Fibroblast of lung (primary cell): ENCODE data around the gene MAN2B2. TPM values are rescaled to one million over a fixed set of nuclear protein-coding genes. Genes with fewer than 3 reads are reported as not detected.

ENCODE experiments used
- DNase-seq, 2 donors: peaks; one replicate each; pipeline versions ENCODE4 v3.0.0 to v3.0.0-alpha.2; 2010; ENCODE audit warnings: low read depth in 2 of 2
- H2AFZ ChIP-seq: 2 replicates; pipeline ENCODE4 v1.5.1; 2012; ENCODE audit warnings: low read length, control low read depth, inconsistent platforms
- H3K27ac ChIP-seq: 2 replicates; pipeline ENCODE4 v1.5.1; 2011; ENCODE audit warnings: low read length, control low read depth; ENCODE audit not compliant: insufficient read depth
- H3K27me3 ChIP-seq: 2 replicates; pipeline ENCODE4 v1.5.1; 2011; ENCODE audit warnings: mild to moderate bottlenecking, low read length; ENCODE audit not compliant: control insufficient read depth, insufficient read depth
- H3K36me3 ChIP-seq: 2 replicates; pipeline ENCODE4 v1.5.1; 2011; ENCODE audit warnings: low read length; ENCODE audit not compliant: control insufficient read depth, insufficient read depth
- H3K4me1 ChIP-seq: 2 replicates; pipeline ENCODE4 v1.5.1; 2011; ENCODE audit warnings: low read length; ENCODE audit not compliant: control insufficient read depth, insufficient read depth; ENCODE audit errors: extremely low read depth
- H3K4me2 ChIP-seq: 2 replicates; pipeline ENCODE4 v1.5.1; 2011; ENCODE audit warnings: low read length, control low read depth; ENCODE audit not compliant: insufficient read depth; ENCODE audit errors: extremely low read depth
- H3K4me3 ChIP-seq, 4 experiments: fragments of 200-600 bp in 1 of 4; sonication (generic) in 1 of 4; replicated peaks in 1 of 4; 2 replicates each; pipeline ENCODE4 v1.5.1; 2011 to 2016; ENCODE audit warnings: low read length in 4 of 4, low read depth in 3 of 4, mild to moderate bottlenecking in 3 of 4, control low read depth in 2 of 4, inconsistent platforms in 1 of 4, mixed read lengths in 1 of 4; ENCODE audit not compliant: insufficient read depth in 1 of 4; ENCODE audit errors: control extremely low read depth in 1 of 4
- H3K79me2 ChIP-seq: 2 replicates; pipeline ENCODE4 v1.5.1; 2012; ENCODE audit warnings: mild to moderate bottlenecking, low read length, inconsistent platforms; ENCODE audit not compliant: control insufficient read depth, insufficient read depth
- H3K9ac ChIP-seq: 2 replicates; pipeline ENCODE4 v1.5.1; 2011; ENCODE audit warnings: mild to moderate bottlenecking, low read length, control low read depth; ENCODE audit not compliant: insufficient read depth
- H3K9me3 ChIP-seq: 2 replicates; pipeline ENCODE4 v1.5.1; 2012; ENCODE audit warnings: low read depth, low read length; ENCODE audit not compliant: control insufficient read depth, insufficient read depth
- H4K20me1 ChIP-seq: 2 replicates; pipeline ENCODE4 v1.5.1; 2011; ENCODE audit warnings: low read length; ENCODE audit not compliant: control insufficient read depth, insufficient read depth; ENCODE audit errors: extremely low read depth
- CTCF ChIP-seq, 2 donors: IDR thresholded peaks in 1 of 2; conservative IDR thresholded peaks in 1 of 2; 1 replicate in 1 of 2; 2 replicates in 1 of 2; pipeline ENCODE4 v1.5.1; 2011 to 2012; ENCODE audit warnings: low read length in 2 of 2, control low read depth in 1 of 2, inconsistent platforms in 1 of 2, low read depth in 1 of 2, mild to moderate bottlenecking in 1 of 2
- EZH2 ChIP-seq: IDR thresholded peaks from 2 replicates; pipeline ENCODE4 v1.5.1; 2012; ENCODE audit warnings: low read length, control low read depth, mild to moderate bottlenecking; ENCODE audit errors: missing control alignments
- polyA plus RNA-seq, 2 donors: library from polyadenylated mRNA; depleted of rRNA in 1 of 2; stranded (reverse) in 1 of 2; unstranded in 1 of 2; fragments of >200 nt; gene quantifications; 2 replicates each; pipeline ENCODE4 v1.2.1, GENCODE V29; 2011 to 2012; ENCODE audit warnings: missing spikeins in 1 of 2
- total RNA-seq: library from RNA; depleted of rRNA; stranded (reverse); fragments of >200 nt; gene quantifications from 2 replicates; pipeline ENCODE4 v1.2.1, GENCODE V29; 2014

The MAN2B2 gene
- total and polyA plus RNA-seq, 2 donors (not counting 1 experiment from before 2014, with no cell fraction given), result 19.0 to 27.2 TPM

- Histone ChIP-seq H3K9me3 (no peaks in the 10 kb centered on the region), H3K9ac (peak overlapping the region; percentile 23), H4K20me1 (no peaks in the 10 kb centered on the region), H3K79me2 (no peaks in the 10 kb centered on the region), H3K4me3 (peak overlapping the region; percentile 59 to 91 (median 80)), H3K4me1 (no peaks in the 10 kb centered on the region), H3K4me2 (peak overlapping the region; percentile 99), H3K27me3 (peaks cover 8% of the 10 kb centered on the region), H2AFZ (peak overlapping the region; percentile 95), H3K27ac (no peak overlapping the region), H3K36me3 (peaks cover 7% of the 10 kb centered on the region)
- TF ChIP-seq EZH2, result no peak
- TF ChIP-seq CTCF (conservative IDR thresholded peaks at IDR 0.05 in 1 of 2, IDR thresholded peaks at IDR 0.05 in 1 of 2; ENCODE audit: low read depth in 1 of 2, low read length in 2 of 2), result peak in 1 of 2 donors; percentile 3
- DNase-seq, result no peak
These were observed 823 bp upstream of the MAN2B2 start for GRCh38 chr4:6573986-6574746.

GRCh38 chr4:6575503-6576240 is 683 bp downstream of the MAN2B2 start:
- Histone ChIP-seq H3K4me3 (peak overlapping the region; percentile 83 to 91 (median 91)), H3K27me3 (peaks cover 8% of the 10 kb centered on the region), H4K20me1 (no peaks in the 10 kb centered on the region), H3K4me1 (no peaks in the 10 kb centered on the region), H3K9ac (peak overlapping the region; percentile 91), H3K79me2 (no peaks in the 10 kb centered on the region), H3K27ac (peak overlapping the region; percentile 70), H3K36me3 (peaks cover 14% of the 10 kb centered on the region), H2AFZ (peak overlapping the region; percentile 78), H3K9me3 (no peaks in the 10 kb centered on the region), H3K4me2 (peak overlapping the region; percentile 89)
- no peak for DNase-seq
- TF ChIP-seq CTCF (conservative IDR thresholded peaks at IDR 0.05 in 1 of 2, IDR thresholded peaks at IDR 0.05 in 1 of 2; ENCODE audit: low read depth in 1 of 2, low read length in 2 of 2), result no peak
- TF ChIP-seq EZH2, result no peak

GRCh38 chr4:6576512-6576911 is 1.5 kb downstream of the MAN2B2 start:
- DNase-seq, result no peak
- Histone ChIP-seq H3K79me2 (no peaks in the 10 kb centered on the region), H3K4me3 (no peak overlapping the region), H3K36me3 (peaks cover 14% of the 10 kb centered on the region), H3K9ac (no peak overlapping the region), H3K4me2 (no peak overlapping the region), H4K20me1 (no peaks in the 10 kb centered on the region), H3K27ac (no peak overlapping the region), H3K4me1 (no peaks in the 10 kb centered on the region), H3K9me3 (no peaks in the 10 kb centered on the region), H3K27me3 (peaks cover 8% of the 10 kb centered on the region), H2AFZ (no peak overlapping the region)
- TF ChIP-seq CTCF (conservative IDR thresholded peaks at IDR 0.05 in 1 of 2, IDR thresholded peaks at IDR 0.05 in 1 of 2; ENCODE audit: low read depth in 1 of 2, low read length in 2 of 2) (no peak), EZH2 (no peak)
